ENCODE measurements around the gene SEC14L2. TPM values are rescaled to one million over a fixed set of nuclear protein-coding genes. Genes with fewer than 3 reads are reported as not detected.

The SEC14L2 gene
- total RNA-seq, 4 donors from 2014 or later: 3.6 to 18.8 (median 13.3) TPM

GRCh38 chr22:30472994-30473720 lies 76.3 kb downstream of the SEC14L2 start:
- DNase-seq (ENCODE audit: low spot score in 2 of 2): no peak
- WGBS, 2 donors: 52 to 69% methylated on average over 4 of the region's 4 CpGs
- H3K4me3 ChIP-seq (ENCODE audit: low read depth, poor library complexity, severe bottlenecking): no peak overlapping the region
- TF ChIP-seq CTCF (IDR thresholded peaks at IDR 0.05) (no peak), POLR2A (IDR thresholded peaks at IDR 0.05) (no peak)
- intact Hi-C loops (cut with DNase I; ENCODE audit: low total_unique reads): no loop called here

GRCh38 chr22:30474121-30474520 lies 77.3 kb downstream of the SEC14L2 start:
- intact Hi-C loops (cut with DNase I; ENCODE audit: low total_unique reads): no loop called here

More at GRCh38 chr22:30474121-30474520, 77.3 kb downstream of the SEC14L2 start:
- no peak overlapping the region for H3K4me3 ChIP-seq (ENCODE audit: low read depth, poor library complexity, severe bottlenecking)
- 90 to 93% methylated on average over 4 of the region's 4 CpGs for WGBS, 2 donors
- TF ChIP-seq CTCF (IDR thresholded peaks at IDR 0.05): no peak
- no peak for DNase-seq (ENCODE audit: low spot score in 2 of 2)

Other genes starting within 250 kb of the SEC14L2 start
- 10 to 100 TPM in 1 of 4 donors, 1 to 10 TPM in 3; 5.2 to 11.8 (median 7.0) TPM for gene LIF, start 150.3 kb upstream of the SEC14L2 start, total RNA-seq
- gene OSM, start 130.2 kb upstream of the SEC14L2 start, total RNA-seq: under 1 TPM in 3 of 4 donors, not detected in 1; 0.27 to 0.34 (median 0.29) TPM
- 10 to 100 TPM; 16.3 to 38.1 (median 22.6) TPM for gene CASTOR1, start 107.5 kb upstream of the SEC14L2 start, total RNA-seq
- 10 to 100 TPM; 64.8 to 80.1 (median 74.2) TPM for gene TBC1D10A, start 70.1 kb upstream of the SEC14L2 start, total RNA-seq
- 100 to 1,000 TPM in 2 of 4 donors, 10 to 100 TPM in 2; 72.4 to 169 (median 114) TPM for gene SF3A1, start 40.1 kb upstream of the SEC14L2 start, total RNA-seq
- gene CCDC157, start 40.0 kb upstream of the SEC14L2 start, total RNA-seq: 1 to 10 TPM in 3 of 4 donors, under 1 TPM in 1; 0.17 to 4.5 (median 2.7) TPM
- gene RNF215, start 9.6 kb upstream of the SEC14L2 start, total RNA-seq: 1 to 10 TPM; 6.9 to 7.8 (median 7.3) TPM
- 10 to 100 TPM in 1 of 4 donors, 1 to 10 TPM in 3; 5.2 to 13.3 (median 8.7) TPM for gene MTFP1, start 28.8 kb downstream of the SEC14L2 start, total RNA-seq
- under 1 TPM in 1 of 4 donors, not detected in 3; 0.25 TPM for gene SEC14L3, start 75.0 kb downstream of the SEC14L2 start, total RNA-seq
- 1 to 10 TPM in 2 of 4 donors, under 1 TPM in 1, not detected in 1; 0.08 to 2.6 (median 1.4) TPM for gene SEC14L4, start 108.7 kb downstream of the SEC14L2 start, total RNA-seq
- 10 to 100 TPM in 3 of 4 donors, 1 to 10 TPM in 1; 7.7 to 72.1 (median 45.0) TPM for gene SEC14L6, start 149.7 kb downstream of the SEC14L2 start, total RNA-seq
- gene GAL3ST1, start 177.6 kb downstream of the SEC14L2 start, total RNA-seq: 1 to 10 TPM in 3 of 4 donors, under 1 TPM in 1; 0.61 to 6.4 (median 1.9) TPM
- 10 to 100 TPM; 43.1 to 55.6 (median 49.1) TPM for gene PES1, start 194.9 kb downstream of the SEC14L2 start, total RNA-seq
- 10 to 100 TPM in 3 of 4 donors, 1 to 10 TPM in 1; 9.9 to 20.2 (median 14.8) TPM for gene TCN2, start 210.2 kb downstream of the SEC14L2 start, total RNA-seq
- 10 to 100 TPM; 14.6 to 22.2 (median 18.6) TPM for gene SLC35E4, start 238.8 kb downstream of the SEC14L2 start, total RNA-seq

Data from lower leg skin (tissue), 4 donors.